HG02840 (cell line): ENCODE measurements around the gene SEMA6A.

Experiments
- ATAC-seq: cut with Tn5 transposase; IDR thresholded peaks from one replicate; pipeline ENCODE4 v1.9.1; 2021; ENCODE audit warnings: mild to moderate bottlenecking, moderate library complexity, moderate number of reproducible peaks; ENCODE audit not compliant: unreplicated experiment, low FRiP score

SEMA6A gene

DNA sequence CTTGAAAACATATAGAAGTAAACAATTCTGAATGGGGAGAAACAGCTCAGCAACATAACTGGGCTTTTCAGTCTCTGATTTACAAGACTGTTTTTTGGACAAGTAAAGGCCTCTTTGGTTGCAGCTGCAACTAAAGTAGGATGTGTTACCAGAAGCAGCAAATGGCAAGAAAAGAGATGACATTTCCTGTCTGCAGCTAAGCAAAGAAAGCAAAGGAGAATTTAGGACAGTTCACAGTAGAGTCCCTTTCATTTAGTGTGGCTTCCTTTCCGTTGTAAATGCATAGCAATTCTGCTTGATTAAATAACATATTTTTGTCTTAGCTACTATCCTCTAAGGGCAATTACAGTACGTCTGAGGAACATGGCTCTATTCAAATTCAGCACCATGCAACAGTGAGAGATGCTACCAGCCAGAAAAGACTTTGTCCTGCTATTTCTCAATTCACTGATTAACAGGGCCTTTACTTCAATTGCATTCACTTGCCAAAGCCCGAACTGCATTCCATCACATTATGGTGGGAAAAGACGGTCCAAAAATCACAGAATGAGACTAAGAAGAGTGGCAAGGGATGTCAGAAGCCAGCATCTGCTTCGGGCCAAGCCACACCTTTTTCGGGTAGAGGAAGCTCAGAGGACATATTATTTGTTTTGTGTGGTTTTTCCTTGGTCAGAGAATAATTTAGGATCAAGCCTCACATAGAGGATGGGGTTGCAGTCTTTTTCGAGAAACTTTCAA, 107.7 kb downstream of the SEMA6A start:
- ATAC-seq, result no peak

DNA sequence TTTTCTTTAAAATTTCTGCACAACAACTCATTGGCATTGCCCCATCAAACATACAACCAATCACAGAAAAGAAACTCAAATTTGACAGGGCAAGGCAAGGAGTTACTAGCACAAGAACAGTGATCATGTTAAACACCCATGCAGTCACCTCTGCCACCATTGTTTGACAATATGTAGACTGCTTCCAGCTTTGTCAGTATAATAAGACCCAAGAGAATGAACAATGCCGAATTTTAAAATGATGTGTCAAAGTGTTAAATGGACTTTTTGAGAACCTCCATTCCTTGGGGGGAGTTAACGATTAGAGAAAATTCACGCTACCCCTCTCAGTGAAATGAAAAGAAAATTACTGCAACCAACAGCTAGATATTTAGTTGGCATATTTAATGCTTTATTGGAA, 109.2 kb downstream of the SEMA6A start:
- ATAC-seq, result no peak

DNA sequence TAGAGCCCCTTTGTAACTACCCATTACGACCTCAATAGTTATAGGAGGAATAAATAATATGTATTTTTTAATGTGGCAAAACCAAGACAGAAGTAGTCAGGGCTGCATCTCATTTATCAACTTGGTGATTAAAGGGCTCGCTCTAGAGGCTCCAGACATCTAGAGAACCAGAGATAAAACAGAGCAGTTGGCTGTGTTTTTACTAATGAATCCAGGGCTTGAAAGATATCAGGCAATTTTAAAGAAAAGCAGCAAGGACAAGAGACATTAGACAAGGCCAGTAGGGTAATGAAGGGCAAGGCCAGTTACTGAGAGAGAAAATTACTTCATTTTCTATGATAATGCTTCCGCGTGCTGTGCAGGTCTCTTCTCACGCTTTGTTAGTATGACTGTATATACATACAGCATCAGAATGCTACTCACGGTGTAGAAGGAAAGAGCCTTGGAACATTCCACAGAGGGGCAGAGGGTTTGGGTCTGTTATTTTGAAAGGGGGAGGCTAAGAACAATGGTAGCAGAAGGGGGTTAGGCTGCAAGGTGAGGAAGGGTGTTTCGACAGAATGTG, 110.4 kb downstream of the SEMA6A start:
- ATAC-seq, result no peak

DNA sequence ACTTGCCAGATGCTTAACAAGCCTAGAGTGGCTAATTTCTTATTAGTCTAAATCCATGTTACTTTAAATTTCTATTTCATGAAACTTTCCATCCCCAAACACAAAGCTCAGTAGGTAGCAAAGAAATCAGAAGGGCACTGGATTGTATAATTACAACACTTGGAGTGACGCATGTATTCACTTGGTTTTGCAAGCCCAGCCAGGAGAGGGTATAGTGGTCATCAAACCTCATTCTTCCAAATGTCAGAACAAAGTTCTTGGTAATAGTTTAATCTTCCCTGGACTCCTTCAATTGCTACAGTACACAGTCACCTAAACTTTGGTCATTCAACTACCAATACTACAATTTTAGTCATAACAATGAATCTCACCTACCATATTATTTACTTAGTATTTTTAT, 112.1 kb downstream of the SEMA6A start:
- no peak for ATAC-seq

DNA sequence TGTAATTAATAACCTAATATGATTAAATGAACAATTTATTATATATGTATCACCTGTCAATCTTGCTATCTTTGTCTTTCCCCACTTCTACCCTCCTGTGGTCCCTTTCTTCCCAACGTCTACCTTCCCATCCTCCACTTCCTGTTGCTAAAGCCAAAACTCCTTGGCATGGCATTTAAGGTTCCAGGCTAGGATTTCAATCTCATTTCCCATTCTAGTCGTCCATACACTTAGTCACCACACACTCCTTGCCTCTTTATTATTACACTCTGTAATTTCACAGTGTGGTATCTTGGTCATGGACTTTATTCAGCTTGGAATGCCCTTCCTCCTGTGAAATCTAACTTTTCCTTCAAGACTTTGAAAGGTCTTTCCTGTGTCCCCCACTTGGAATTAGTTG, 115.3 kb downstream of the SEMA6A start:
- ATAC-seq, result no peak

DNA sequence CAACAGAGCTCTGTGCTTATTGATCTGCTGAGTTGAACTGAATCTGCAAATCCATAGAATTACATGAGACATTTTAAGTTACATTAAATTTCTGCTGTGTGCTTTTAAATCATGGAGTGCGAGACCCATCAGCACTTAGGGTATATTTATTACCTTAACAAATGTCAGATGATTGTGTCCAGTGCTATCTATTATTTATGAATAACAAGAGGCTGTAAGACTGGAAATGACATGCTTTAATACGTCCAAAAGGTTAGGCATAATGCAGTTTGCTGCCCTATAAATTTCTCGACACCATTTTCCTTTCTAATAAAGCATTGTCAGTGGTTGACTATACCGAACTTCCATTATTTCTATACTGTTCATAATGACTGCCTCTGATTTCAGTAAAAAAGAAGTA, 117.6 kb downstream of the SEMA6A start:
- no peak for ATAC-seq

DNA sequence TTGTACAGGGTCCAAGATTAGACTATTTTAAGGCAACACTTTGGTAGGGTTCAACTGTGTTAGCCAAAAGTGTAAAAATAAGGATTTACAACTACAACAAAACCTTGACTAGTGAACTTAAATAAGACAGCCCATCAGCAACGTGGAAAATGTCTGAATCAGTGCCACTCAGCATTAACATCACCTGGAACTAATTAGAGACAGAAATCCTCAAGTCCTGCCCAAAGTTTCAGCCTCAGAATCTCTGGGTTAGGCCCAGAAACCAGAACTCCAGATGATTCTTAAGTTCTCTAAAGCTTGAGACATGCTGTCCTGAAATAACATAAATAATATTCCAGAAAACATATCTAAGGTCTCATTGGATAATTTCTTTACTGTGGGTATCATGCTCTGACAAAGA, 118.6 kb downstream of the SEMA6A start:
- no peak for ATAC-seq

DNA sequence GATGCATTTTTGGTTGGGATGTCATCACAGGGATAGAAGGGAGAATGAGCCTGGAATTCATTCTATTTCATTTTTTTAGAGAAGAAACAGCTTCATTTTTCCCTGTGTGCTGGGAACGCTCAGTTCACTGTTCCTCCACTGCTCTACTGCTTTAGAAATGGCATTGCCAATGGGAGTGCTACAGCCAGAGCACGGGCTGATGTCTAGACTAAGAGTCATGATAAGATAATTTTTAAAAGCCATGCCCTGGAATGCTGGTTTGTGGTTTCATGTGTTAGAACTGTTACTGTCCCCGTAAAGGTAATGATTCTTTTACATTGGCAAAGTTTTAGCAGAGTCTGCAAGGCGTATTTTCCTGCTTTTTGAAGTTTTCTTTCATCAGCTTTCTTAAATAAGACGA, 119.6 kb downstream of the SEMA6A start:
- ATAC-seq, result no peak

DNA sequence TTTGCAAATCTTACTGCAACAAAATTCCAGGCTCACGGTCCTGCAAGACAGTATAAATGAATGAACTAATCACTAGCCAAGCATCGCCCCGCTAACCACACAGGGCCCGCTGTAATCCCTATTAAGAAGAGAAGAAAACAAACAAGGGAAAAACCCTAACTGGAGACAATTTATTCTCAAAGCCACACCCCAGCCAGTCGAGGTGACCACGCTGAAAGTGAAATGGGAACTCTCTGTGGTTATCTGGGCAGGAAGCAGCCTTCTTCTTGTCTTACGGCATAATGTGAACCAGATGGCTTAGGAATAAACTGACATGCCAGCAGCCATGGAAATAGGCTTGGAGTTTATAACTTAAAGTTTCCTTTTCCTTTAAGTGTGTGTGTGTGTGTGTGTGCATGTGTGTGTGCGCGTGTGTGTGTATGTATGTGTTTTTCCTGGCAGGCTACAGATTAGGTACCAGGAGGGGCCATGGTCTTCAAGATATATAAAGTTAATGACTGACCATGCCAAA, 120.2 kb downstream of the SEMA6A start:
- ATAC-seq, result peak; percentile 97

DNA sequence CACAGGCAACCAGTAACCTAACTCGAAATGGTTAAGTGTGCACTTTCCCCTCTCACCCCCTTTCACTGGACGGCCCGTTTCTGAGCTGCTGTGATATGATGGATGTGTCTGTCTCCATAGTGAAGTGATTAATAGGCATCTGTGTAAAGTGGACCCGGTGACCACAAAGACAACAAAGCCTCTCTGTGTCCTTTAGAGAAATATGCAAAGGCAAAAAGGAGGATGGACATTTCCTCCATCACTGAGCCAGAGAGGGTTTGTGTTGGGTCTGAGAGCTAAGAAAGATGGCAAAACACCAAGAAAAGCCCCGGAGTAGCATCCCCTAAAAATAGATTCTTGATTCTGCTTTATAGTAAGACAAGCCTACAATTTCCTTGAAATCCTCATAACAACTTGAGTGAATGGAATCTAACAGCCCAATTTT, 120.6 kb downstream of the SEMA6A start:
- ATAC-seq, result no peak

DNA sequence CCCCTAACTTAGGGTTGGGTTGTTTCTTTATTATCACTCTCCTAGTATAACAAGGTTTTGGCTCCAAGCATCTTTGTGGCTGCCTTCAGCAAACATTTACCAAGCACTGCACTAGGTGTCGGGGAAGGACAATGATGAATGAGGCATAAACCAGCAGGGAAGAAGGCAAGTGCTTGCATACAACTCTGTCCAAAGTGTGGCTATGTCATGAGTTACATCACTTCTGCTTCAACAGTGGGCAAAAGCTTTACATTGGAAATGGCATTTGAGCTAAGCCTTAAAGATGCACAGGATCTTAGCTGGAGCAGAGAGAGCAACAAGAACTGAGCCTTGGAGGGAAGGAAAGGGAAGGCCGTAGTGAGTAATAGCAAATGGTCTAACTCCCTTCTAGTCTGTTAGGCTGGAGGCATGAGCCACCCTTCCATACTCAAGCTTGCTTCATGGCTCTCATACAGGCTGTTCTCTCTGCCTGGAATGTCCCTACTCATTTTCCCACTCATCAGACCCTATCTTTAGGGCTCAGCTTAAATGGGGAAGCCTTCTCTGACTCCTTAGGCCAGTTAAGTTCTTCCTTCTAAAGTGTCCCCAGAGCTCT, 121.8 kb downstream of the SEMA6A start:
- no peak for ATAC-seq

DNA sequence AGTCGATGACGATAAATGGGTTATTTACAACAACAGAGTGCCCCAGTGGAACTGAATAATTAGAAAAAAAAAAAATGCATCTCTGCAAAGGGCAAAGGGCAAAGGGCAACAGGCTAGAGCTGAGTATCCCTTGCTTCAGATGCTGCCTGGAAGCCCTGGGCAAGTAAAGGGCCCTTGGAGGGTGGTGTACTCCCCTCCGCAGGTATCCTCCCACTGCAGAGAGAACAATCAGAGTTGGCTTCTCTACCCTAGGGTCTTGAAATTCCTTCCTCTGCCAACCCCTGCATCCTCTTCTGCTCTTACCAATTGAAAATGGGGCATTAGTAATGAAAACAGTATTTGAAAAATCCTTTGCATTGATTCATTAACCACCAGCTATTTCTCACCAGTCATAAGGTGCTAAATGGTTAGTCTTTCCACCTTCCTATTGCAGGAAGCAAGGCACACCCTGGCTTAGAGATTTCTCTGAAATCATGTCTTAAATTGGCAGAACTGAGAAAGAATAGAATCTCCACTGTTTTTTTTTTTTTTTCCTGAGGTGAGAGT, 122.6 kb downstream of the SEMA6A start:
- ATAC-seq, result no peak

DNA sequence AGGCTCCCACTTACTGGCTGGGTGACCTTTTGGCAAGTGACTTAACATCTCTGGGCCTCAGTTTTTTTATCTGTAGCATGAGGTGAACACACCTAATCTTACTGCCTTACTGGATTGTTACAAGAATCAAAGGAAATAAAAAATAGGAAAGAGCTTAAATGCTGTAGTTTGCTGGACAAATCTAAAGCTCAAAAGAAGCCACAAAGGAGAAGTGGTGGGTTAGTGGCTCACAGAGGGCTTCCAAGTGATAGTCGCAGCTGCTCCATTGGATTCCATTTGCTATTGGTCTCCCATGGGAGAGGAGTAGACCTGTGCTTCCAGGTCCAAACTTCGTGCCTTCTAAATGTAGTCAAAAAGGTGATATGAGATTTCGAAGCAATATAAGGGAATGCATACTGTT, 123.6 kb downstream of the SEMA6A start:
- no peak for ATAC-seq

DNA sequence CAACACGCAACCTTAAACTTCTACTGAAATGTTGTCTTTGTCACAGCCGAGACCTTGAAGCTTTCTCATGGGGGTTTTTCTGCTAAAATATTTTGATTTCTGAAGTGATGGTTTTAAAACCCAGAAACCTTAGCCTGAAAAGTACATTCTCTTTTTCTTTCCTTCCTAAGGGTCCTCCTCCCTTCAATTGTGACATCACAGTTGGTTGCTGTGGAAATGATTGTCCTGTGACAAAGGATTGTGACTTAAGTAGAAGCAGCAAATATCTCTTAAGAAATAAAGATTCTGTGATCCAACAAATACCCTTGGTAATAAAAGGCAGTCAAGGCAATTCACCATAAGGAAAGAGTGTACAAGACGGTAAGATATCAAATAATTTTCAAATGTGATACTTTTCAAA, 125.2 kb downstream of the SEMA6A start:
- no peak for ATAC-seq

DNA sequence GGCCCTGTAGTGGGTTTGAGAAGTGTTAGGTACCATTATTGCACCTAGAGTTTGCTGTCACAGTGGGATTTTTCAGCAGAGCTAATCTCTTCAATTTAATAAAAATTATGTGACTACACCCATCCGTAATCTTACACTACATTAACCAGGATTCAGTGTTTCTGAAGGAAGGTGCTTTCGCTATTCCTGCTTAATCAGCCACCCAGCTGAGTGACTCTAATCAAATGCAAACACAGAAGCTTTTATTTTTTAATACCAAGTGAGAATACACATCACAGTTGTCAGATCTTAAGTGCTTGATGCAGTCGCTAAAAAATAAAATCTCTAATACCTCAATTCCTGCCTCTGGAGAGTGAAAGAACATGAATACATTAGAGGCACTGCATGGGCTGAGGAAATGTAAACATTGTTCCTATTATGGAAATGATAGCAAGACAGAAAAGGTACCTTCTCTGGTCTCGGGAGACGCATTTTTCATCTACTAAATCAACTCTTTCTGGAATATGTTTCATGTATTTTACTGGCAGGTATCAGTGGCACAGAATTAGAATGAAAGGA, 125.7 kb downstream of the SEMA6A start:
- ATAC-seq, result no peak

DNA sequence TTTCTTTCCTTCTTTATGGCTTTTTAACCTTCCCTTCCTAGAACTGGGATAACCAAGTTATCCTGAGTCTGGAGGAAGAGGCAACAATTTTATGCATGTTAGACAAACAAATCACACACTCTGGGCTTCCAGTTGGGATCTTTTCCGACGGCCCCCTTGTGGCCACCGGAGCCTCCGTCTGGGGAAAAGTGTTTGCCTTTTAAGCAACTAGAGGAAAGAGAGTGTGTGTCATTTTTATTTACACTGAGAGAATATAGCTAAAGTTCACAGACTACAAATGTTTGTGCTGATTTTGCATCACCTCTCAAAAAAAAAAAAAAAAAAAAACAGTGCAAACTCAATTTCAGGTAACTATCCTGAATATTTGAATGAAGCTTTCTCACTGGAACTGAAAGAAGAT, 126.2 kb downstream of the SEMA6A start:
- no peak for ATAC-seq

DNA sequence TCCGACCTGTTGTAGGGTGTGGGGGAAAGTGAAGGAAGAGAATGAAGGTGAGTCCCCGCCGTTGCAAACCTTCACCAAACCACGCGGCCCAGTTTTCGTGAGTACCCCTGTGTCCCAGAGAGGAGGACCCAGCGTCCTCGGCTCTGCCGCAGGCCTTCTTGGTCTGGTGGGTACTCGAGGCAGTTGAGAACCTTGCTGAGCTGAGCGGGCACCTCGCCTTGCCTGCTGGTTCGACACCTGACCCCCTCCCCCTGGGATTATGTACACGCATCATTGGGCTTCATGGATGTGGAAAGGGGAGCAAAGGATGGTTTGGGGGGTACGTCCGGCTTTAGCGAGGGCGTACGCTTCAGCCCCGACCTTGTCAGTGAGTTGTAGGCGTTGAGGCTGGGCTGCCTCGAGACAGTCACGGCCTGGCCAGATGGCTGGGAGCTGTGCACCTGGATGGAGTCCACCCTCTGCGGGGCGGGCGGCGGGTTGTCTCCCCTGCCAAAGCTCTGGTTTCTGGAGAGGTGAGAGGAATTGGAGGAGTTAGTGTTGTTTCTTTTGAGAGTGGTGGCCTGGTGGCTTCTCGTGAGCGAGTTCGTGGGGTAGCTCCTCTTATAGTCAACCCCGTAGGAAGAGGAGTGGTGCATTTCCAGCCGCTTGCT, 128.1 kb downstream of the SEMA6A start:
- ATAC-seq, result no peak

DNA sequence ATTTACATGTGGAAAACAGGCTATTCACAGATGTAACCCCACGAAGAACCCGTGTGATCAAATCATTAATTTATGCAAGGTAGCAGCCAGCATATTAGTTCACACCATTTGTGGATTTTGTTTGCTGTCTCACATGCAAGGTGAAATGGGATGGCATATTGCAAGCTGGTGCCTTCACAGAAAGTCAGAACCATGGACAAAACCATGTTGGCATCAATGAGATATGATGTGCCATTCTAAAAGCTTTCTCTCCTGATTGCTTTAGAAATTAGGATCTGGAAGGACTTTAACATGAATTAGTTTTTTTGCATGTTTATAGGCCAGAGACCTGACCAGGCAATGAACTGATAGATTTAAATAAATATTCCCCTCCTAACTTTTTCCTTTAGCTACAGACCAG, 129.3 kb downstream of the SEMA6A start:
- ATAC-seq, result no peak

DNA sequence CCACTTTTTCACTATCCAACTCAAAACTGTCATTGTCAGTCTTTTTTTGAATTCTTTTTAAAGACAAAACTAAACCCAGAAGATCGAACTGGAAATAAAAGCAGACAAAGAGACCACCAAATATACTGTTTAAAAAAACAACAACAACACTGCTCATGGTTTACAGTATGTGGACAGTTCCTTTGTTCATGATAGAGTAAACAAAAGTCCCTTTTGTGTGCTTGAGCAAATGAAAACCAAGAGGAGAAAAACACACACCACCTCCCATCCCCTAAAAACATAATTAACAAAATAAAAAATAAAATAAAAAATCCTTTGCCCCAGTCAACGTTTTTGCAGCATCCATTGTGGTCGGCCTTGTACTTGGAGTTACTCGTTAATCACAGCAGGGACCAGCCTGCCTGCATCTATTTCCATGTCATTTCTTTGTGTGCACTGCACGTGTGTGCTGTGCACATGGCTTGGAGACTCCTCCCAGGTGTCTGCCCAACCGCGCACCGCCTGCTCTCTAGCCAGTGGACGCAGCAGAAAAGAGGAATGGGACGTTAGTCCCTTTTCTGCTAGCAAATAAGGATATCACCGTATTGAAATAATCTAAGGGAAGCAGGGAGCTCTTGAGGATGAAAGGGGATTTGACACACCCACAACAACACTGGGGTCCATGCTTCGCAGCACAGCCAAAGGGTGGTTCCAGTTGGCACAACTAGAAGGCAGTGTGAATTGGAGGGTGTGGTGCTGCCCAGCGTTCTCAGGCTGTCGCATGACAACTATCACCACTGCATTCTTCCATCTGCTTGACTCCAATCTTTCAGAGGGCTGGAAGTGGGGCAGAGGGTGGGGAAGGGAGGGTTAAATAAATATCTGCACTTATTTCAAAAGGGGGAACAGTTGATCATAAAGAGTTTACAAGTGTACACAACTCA, 130.0 kb downstream of the SEMA6A start:
- ATAC-seq, result no peak
